ENCODE results near the gene SACM1L. TPM values are rescaled to one million over a fixed set of nuclear protein-coding genes. Genes with fewer than 3 reads are reported as not detected.
"Not testable (repeated sequence)": the region's sequence is repeated elsewhere in the genome, so short reads cannot be mapped to it uniquely, and the experiment has no call there.

SACM1L gene
- polyA plus RNA-seq, 5 donors, result 63.5 to 94.5 (median 84.3) TPM

GRCh38 chr3:45690336-45691035, 1.3 kb downstream of the SACM1L start:
- DNase-seq, result no peak

DNA sequence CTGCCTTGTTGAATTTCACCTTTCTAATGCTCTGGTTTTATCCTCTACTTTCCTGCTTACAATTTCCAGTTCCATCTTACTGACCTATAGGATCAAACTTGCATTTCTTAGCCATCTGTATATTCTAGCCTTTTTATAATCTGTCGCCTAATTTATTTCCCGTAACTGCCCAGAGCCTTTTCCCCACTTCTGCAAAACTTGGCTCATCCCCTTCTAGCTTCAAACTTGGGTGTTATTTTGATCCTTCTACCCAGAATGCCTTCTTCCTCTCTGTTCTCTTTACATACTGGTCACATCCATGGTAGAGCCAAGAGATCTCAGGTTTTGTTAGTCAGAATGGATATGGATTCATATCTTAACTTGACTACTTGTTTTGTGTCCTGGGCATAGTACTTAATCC, 2.6 kb downstream of the SACM1L start:
- no peak for DNase-seq

DNA sequence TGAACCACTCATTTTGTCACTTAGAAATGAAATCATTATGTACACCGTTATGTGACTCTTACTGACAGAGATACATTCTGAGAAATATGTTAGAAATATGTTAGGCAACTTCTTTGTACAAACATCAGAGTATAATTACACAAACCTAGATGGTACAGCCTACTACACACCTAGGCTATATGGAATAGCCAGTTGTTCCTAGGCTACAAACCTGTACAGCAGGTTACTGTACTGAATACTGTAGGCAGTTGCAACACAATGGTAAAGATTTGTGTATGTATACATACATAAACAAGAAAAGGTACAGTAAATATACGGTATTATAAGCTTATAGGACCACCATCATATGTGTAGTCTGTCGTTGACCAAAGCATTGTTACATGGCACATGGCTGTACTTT, 3.7 kb downstream of the SACM1L start:
- no peak for DNase-seq

DNA sequence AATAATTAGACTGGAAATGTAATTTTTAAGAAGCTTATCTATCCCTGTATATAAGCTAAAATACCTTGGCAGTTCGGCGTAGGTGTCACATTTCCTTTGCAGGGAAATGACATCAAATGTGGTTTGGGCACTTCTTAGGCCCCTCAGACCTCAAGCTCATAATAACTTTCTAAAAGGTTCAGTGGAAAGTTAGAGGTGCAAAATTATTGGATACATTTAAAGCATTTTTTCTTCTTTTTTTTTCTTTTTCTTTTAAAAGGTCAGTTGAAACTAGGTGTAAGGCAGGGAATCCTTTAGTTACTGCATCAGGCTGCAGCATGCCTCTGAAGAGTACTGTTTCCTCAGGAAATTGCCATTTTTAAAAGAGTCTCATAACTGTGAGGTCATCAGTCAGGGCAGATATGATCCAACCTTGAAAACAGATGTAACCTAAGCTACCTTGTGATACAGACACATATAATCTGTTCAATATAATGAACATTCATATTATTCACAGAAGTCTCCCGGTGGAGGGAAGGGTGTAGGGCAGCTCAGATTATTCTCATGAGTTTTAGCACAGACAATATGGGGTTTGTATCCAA, 4.8 kb downstream of the SACM1L start:
- DNase-seq, result no peak

DNA sequence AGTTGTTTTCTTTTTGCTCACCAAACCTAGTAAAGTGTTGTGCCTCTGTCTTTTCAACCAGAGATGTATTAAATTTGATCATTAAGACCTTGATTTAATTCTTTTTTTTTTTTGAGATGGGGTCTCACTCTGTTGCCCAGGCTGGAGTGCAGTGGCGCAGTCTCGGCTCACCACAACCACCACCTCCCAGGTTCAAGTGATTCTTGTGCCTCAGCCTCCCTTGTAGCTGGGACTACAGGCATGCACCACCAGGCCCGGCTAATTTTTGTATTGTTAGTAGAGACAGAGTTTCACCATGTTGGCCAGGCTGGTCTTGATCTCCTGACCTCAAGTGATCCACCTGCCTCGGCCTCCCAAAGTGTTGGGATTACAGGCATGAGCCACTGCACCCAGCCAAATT, 6.0 kb downstream of the SACM1L start:
- not testable (repeated sequence) for DNase-seq

- no peak for DNase-seq
Observed at GRCh38 chr3:45700570-45701073, 11.4 kb downstream of the SACM1L start.

DNA sequence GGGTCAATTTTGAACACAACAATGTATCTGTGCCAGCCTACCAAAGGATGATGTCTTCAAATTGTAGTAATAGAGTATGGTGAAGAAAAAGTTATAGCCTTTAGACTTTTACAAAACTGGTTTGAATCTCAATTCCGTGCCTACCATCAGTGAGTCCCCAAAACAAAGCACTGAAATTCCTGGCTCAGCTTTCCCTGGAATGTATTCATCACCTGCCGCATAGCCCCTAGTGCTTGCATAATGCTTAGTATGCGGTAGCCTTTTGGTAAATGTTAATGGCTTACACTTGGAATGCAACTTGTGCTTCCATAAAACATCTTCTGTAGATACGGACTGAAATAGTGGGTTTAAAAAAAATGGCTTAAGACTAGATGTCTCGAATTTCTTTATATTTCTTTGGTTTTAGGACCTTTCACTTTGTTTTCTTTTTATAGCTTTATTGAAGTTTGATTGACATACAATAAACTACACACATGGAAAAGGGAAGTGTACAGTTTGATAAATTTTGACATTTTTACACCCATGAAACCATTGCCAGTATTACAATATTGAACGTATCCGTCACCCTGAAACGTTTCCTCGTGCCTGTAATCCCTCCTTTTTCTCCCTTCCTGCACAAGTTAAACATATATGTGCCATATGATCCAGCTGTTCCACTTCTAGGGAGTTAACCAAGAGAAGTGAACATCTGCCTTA, 12.1 kb downstream of the SACM1L start:
- DNase-seq, result no peak

DNA sequence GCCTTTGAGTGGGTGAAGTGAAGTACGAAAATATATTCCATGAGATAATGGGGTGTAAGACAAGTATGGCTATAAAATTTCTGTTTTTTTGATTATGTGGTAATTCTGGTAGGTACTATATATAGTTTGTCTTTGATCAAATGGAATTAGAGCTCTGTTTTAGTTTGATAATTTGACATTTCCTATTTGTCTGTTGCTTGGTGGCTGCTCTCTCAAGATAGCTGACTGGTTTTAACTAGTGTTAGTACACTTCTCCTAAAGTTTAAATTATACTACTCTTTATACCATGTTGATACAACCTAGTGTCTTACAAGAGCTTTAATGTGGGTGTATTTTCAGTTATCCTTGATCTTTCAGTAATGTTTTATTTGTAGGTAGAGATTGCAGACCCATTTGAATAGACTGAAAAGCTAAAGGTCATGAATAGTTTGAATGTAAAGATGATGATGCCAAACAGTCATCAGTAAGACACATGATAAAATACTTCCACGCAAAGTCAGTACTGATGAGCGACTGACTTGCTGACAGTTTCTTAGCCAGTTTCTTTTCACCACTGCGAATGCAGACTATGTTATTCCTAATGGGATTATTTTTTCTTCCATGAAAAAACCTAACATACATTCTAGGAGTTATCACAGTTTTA, 15.2 kb downstream of the SACM1L start:
- no peak for DNase-seq

GRCh38 chr3:45705839-45706808, 16.9 kb downstream of the SACM1L start:
- no peak for DNase-seq

DNA sequence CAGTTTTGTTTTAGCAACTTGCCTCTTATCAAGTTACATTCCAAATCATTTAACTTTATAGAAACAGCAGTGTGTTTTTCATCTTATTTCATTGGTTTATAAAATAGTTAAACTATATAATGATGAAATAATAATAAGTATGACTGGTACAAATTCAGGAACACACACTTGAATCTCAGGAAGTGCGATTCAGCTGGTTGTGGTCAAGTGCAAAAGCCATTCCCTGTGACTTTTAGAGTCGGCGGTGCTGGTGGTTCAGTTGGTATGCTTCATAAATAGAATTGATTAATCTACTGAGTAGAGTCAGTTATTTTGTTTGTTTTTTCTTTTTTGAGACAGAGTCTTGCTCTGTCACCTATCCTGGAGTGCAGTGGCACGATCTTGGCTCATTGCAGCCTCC, 22.7 kb downstream of the SACM1L start:
- no peak for DNase-seq

GRCh38 chr3:45712434-45713110, 23.4 kb downstream of the SACM1L start:
- no peak for DNase-seq

DNA sequence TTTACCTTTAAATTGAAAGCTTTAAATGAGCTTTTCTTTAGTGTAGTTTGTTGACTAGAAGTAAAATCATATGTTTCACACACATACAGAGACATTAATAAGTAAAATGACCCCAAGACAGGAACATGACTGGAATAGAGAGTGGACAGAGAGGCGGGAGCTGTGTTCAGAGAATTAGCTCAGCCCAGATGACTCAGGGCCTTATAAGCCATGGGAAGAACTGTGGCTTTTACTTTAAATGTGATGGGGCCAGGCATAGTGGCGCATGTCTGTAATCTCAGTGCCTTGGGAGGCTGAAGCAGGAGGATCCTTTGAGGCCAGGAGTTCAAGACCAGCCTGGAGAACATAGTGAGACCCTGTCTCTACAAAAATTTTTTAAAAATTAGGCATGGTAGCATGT, 26.7 kb downstream of the SACM1L start:
- DNase-seq, result no peak

- DNase-seq, result no peak
Observed at GRCh38 chr3:45716790-45717336, 27.7 kb downstream of the SACM1L start.

DNA sequence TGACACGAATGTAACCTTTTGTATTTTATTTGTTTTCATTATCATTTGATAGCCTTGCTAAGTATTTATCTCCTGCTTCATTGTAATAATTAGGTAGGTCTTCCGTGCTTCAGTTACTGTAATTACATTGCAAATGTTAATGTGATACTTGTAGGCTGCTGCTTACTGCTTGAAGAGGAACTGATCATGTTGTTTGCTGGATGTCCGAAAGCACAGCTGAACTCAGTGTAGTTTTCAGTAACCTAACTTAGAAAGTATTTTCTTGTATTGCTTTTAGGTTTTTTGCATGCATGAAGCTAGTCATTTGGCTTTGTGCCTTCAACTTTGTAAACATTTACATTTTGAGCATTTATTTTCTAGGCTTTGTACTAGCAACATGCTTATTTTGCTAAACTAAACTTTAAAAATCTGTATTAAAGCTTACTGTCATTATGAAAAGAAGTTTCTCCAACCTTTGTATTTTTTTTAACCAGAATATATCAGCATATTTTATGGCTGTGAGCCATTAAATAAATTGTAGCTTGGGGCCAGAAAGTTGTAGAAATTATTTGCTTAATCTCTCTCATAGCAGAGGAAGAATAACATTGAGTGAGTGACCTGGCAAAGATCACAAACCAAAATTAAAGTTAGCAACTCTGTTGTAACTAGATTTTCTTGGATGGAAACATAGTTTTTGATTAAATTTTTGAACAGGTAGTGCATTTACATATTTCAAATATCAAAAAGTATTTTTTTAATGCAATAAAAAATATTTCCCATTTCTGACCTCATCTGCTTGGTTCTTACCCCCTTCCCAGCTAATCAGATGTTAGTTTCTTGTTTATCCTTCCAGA, 30.7 kb downstream of the SACM1L start:
- peak; percentile 56 to 66 for DNase-seq

DNA sequence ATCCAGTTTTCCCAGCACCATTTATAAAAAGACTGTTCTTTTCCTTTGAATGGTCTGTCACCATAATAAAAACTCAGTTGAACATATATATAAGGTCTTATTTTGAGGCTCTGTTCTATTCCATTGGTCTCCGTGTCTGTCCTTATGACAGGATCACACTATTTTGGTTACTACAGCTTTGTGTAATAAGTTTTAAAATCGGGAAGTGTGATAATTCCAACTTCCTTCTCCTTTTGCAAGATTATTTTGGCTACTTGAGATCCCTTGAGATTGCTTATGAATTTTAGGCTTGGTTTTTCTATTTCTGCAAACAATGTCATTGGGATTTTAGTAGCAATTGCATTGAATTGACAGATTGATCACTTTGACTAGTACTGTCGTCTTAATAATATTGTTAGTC, 35.7 kb downstream of the SACM1L start:
- no peak for DNase-seq

GRCh38 chr3:45729614-45730013, 40.4 kb downstream of the SACM1L start:
- DNase-seq, result no peak

DNA sequence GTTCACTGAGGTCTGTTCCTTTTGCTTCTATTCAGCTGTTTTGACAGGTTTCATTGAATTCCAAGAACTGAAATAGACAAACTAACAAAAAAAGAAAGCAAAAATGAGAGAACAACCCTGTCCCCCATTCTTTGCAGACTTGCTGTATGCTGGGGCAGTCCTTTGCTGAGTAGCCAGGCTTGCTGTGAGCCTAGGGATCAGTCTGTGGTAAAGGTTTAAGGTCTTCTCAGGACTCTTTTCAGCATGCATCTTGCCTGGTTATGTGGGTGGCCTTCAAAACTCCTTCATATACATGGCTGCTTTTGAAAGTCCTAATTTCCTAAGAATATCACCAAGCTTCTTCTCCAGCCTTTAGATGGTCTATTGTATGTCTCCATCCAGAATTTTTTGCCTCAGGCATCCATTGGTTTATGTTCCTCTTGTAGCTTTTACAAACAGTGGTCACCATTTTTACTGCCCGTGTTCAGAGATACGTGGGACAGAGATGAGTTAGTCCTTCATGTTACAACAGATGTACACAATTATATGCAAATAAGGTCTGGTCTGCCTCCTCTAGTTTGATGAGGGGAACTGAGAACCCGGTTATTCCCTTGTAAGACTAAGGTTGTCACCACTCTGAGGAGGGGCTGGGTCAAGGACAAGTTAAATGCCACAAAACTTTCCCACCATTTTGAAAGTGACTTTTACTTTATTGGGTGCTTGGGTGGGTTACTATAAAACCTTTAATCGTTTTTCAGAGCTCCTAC, 41.4 kb downstream of the SACM1L start:
- DNase-seq, result no peak

DNA sequence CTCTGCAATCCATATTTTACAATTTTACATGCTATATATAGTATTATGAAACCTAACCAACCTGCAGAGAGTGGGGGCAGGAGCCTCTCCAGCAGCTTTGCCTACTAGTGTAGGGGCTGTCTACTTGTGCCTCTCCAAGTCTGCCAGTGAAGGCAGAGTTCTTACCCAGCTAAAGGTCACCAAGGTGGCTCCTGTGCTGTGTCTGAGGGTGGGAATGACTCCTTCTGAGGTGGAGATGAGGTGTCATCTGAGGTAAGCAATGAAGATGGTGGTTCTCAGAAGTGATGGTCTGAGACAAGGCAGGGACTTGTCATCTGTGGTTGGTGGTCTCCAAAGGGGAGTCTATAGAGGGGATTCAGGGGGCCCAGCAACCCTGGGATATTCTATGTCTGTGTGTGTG, 47.5 kb downstream of the SACM1L start:
- DNase-seq, result no peak

DNA sequence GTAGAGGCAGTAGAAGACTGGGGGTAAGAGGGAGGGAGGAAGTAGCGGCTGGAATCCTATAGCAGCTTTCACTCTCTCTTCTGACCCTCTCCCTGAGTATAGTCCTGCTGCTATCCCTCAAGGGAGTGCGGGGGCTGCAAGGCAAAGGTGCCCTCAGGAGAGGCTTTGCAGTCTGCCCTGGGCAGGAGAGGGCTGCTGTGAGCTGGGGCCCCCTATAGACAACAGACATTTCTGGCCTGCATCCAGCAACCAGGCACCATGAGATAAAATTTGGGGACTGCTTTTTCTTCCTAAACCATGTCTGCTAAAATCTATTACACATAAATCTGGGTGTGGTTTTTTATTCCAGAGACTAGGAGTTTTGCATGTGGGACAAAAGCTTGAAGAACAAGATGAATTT, 48.0 kb downstream of the SACM1L start:
- DNase-seq, result no peak

All from right lung (tissue), 5 donors.